ENCODE results near the gene FAM170B. TPM values are rescaled to one million over a fixed set of nuclear protein-coding genes. Genes with fewer than 3 reads are reported as not detected.

FAM170B gene
- total RNA-seq, 1 experiment from 2014 or later, result not detected

DNA sequence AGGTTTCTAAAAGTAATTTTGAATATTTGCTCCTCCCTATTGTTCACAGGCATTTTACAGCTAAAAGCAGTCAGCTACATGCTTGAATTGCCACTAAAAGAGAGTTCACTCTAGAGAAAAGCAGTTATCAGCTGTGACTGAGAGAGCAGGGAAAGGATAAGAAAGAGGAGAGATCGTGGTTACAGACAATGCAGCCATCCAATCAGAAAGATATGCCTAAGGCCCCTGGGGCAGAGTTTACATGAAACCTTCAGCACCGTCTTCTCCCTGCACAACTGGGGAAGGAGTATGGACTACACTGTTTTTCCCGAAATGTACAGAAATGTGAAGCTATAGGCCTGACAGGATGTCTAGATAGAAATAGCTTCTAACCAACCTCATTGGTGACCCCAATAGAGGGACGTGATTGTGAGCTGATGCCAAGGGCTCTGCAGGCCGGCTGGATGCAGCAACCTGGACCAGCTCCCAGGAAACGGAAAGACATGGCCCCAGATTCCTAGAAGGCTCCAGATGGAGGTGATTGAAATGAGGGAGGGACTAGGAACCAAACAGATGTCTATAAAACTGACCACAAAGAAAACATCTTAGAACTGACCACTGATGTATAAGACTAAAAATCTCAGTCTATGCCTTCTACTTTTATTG lies 15.3 kb downstream of the FAM170B start:
- H3K27ac Mint-ChIP-seq, result no peak overlapping the region
- H3K9me3 Mint-ChIP-seq, result peaks cover 13% of the 10 kb centered on the region
- POLR2A ChIA-PET, result no interaction called here
- ATAC-seq (no peak), DNase-seq (ENCODE audit: low spot score) (no peak)
- H3K4me3 Mint-ChIP-seq, result no peak overlapping the region
- H3K27me3 Mint-ChIP-seq (ENCODE audit: low read depth), result peaks cover 20% of the 10 kb centered on the region
- CTCF ChIA-PET, result interaction anchor here (1.3 to 1.4 kb wide), 2 partner anchors 43 to 46 kb away, joined by 3 to 4 read pairs; no protein-coding TSS in a partner anchor
- no peaks in the 10 kb centered on the region for H3K36me3 Mint-ChIP-seq
- H3K4me1 Mint-ChIP-seq, result 0 out of 2 replicates have a peak, but pooled peaks cover 2% of the 10 kb centered on the region
- TF ChIP-seq ZNF423 (CRISPR knock-in tag; IDR thresholded peaks at IDR 0.05) (no peak), ZBTB21 (CRISPR knock-in tag; IDR thresholded peaks at IDR 0.05; ENCODE audit: borderline replicate concordance) (no peak), JAZF1 (CRISPR knock-in tag; IDR thresholded peaks at IDR 0.05) (no peak), ZNF121 (CRISPR knock-in tag; IDR thresholded peaks at IDR 0.05) (no peak)

DNA sequence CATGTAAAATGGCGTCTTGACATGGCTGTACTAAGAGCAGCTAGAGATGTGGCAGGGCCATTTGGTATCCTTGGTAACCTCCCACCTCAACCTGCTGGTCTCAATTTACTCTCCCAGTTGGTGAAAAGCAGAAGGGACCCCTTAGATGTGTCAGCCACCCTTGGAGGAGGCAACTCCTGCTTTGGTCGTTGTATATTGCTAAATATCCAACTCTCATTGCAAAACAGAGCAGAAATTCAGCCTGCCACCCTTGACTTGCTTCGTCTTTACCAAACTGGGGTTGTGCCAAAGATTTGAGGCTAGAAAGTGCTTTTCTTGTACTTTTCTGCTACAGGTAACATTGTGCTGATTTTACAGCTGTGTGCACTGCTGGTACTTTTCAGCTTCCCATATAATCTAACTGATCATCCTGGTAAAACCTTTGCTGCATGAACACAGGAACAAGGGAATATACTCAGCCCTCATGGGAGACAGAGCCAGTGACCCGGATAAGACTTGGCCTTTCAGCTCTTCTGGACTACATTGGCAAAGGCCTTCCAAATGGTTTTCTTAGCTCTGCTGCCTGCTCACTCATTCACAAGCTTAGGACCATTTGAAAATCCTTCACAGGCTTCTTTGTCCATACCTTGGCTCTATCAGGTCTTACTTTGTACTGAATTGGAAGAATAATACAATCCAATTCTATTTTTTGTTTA lies 16.3 kb downstream of the FAM170B start:
- POLR2A ChIA-PET, result no interaction called here
- H3K9me3 Mint-ChIP-seq, result peaks cover 4% of the 10 kb centered on the region
- ATAC-seq (no peak), DNase-seq (ENCODE audit: low spot score) (no peak)
- H3K27ac Mint-ChIP-seq, result no peak overlapping the region
- H3K27me3 Mint-ChIP-seq (ENCODE audit: low read depth), result peaks cover 21% of the 10 kb centered on the region
- CTCF ChIA-PET, result interaction anchor here (1.3 to 1.4 kb wide), 2 partner anchors 44 to 47 kb away, joined by 3 to 4 read pairs; no protein-coding TSS in a partner anchor
- 0 out of 2 replicates have a peak, but pooled peaks cover 2% of the 10 kb centered on the region for H3K4me1 Mint-ChIP-seq
- H3K36me3 Mint-ChIP-seq, result no peaks in the 10 kb centered on the region
- H3K4me3 Mint-ChIP-seq, result no peak overlapping the region
- TF ChIP-seq, protein P1, sequence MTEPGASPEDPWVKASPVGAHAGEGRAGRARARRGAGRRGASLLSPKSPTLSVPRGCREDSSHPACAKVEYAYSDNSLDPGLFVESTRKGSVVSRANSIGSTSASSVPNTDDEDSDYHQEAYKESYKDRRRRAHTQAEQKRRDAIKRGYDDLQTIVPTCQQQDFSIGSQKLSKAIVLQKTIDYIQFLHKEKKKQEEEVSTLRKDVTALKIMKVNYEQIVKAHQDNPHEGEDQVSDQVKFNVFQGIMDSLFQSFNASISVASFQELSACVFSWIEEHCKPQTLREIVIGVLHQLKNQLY (CRISPR knock-in tag; IDR thresholded peaks at IDR 0.05), result no peak
- TF ChIP-seq NR3C1 (CRISPR knock-in tag; conservative IDR thresholded peaks at IDR 0.05; ENCODE audit: low read depth) (no peak), EMX1 (CRISPR knock-in tag; IDR thresholded peaks at IDR 0.05) (no peak), AR (CRISPR knock-in tag; IDR thresholded peaks at IDR 0.05) (no peak), ZNF219 (CRISPR knock-in tag; IDR thresholded peaks at IDR 0.05; ENCODE audit: borderline replicate concordance) (no peak), STAT6 (CRISPR knock-in tag; conservative IDR thresholded peaks at IDR 0.05; ENCODE audit: low read depth) (no peak), ZNF423 (CRISPR knock-in tag; IDR thresholded peaks at IDR 0.05) (no peak), GABPB1 (CRISPR knock-in tag; IDR thresholded peaks at IDR 0.05) (no peak), ZBTB21 (CRISPR knock-in tag; IDR thresholded peaks at IDR 0.05; ENCODE audit: borderline replicate concordance) (no peak), NR2C2 (CRISPR knock-in tag; IDR thresholded peaks at IDR 0.05) (no peak), ELF4 (CRISPR knock-in tag; IDR thresholded peaks at IDR 0.05; ENCODE audit: low read depth) (no peak), E2F1 (CRISPR knock-in tag; IDR thresholded peaks at IDR 0.05) (no peak), ATF2 (CRISPR knock-in tag; IDR thresholded peaks at IDR 0.05; ENCODE audit: borderline replicate concordance, low read depth) (no peak), ZNF317 (CRISPR knock-in tag; IDR thresholded peaks at IDR 0.05; ENCODE audit: borderline replicate concordance, low read depth) (no peak), NR1H2 (CRISPR knock-in tag; IDR thresholded peaks at IDR 0.05) (no peak), E2F4 (CRISPR knock-in tag; IDR thresholded peaks at IDR 0.05; ENCODE audit: borderline replicate concordance, low read depth) (no peak), ETV6 (CRISPR knock-in tag; IDR thresholded peaks at IDR 0.05) (no peak), ZNF232 (CRISPR knock-in tag; IDR thresholded peaks at IDR 0.05) (no peak)
- TF ChIP-seq, protein P2, sequence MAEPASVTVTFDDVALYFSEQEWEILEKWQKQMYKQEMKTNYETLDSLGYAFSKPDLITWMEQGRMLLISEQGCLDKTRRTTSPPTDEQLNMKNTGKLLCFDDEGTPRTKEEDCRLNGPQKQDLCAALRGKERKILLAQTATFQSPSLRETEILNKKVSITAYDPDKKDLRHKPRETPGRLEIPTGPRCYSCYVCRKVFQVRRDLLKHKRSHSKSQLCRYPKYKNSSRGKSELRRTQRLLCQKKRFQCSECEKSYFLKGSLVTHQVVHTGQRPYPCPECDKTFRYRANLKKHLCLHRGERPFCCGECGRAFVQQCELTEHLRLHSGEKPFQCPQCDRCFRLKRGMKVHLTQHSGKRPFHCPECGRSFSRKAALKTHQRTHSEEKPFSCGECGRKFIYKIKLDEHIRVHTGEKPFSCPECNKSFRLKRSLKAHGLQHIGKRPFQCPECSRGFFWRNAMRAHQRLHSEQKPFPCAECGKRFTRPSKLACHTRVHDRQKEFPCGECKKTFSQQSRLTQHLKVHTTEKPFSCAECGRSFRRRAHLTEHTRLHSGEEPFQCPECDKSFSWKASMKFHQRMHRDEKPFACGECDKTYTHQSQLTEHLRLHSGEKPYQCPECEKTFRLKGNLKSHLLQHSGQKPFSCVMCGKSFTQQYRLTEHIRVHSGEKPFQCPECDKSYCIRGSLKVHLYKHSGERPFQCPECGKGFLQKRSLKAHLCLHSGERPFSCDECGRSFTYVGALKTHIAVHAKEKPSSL (CRISPR knock-in tag; conservative IDR thresholded peaks at IDR 0.05), result no peak
